Measurements from ENCODE around the gene RFWD3.

DNA sequence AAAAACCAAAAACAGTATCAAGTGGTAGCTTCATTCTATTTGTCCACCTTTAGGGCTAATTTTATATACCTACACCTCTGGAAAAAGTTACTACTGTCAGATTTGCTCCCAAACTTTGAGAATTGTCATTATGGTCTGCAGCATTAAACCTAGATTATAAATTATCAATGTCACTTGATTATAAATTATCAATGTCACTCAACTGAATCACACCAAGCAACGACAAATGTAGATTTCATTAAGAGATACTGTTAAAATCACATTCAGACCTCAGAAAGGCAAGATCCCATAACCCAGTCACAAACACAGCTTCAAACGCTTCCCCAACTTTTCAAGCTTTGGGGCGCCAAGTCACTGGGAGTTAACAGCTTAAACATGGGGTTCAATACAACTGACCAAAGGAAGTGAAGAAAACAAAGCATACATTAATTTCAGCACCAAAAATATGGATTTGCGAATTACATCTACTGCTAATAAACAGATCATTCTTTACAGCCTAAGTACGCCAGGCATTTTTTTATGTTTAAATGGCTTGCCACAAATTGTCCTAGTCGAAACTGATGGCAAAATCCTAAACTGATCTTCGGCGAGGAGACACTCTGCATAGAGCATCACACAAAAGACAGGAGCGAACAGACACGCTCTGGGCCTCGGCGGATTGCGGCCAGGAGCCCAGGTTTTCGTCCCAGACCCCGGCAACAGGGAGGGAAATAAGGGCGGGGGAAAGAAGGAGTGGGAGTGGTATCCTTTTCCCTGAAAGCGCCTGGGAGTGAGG is 60.7 kb downstream of the RFWD3 start:
- TF ChIP-seq CTCF (conservative IDR thresholded peaks at IDR 0.05; ENCODE audit: low read depth, low read length) = no peak
- no peak for TF ChIP-seq POLR2A (IDR thresholded peaks at IDR 0.05; ENCODE audit: low read depth, low read length)
- no peak for TF ChIP-seq MAFK (IDR thresholded peaks at IDR 0.05; ENCODE audit: low read depth, low read length)
- no peak; the same call in 1 of the 2 replicates for TF ChIP-seq MXI1 (IDR thresholded peaks at IDR 0.05; ENCODE audit: borderline replicate concordance, low read depth, low read length)
- TF ChIP-seq RAD21 (IDR thresholded peaks at IDR 0.05; ENCODE audit: low read length) = no peak
- TF ChIP-seq RFX5 (IDR thresholded peaks at IDR 0.05; ENCODE audit: low read depth, low read length) = no peak
- TF ChIP-seq NFE2L2 (IDR thresholded peaks at IDR 0.05; ENCODE audit: low read depth, low read length) = no peak
- no peak for TF ChIP-seq RCOR1 (IDR thresholded peaks at IDR 0.05; ENCODE audit: insufficient replicate concordance, low read length)

Data from IMR-90 (cell line).